Keratinocyte (primary cell): ENCODE results near the gene HSH2D. TPM values are rescaled to one million over a fixed set of nuclear protein-coding genes. Genes with fewer than 3 reads are reported as not detected.

Experiments used
- DNase-seq: peaks from one replicate; pipeline ENCODE4 v3.0.0-alpha.2; 2011; ENCODE audit warnings: low read depth, missing footprints, low spot score
- FAIRE-seq: peaks from 2 replicates; lab custom pipeline; 2011; peaks lifted over from hg19 to GRCh38; lab: Jason Lieb, UNC
- H2AFZ ChIP-seq: 2 replicates; pipeline ENCODE4 v1.6.0; 2012; ENCODE audit warnings: low read length, control low read depth, inconsistent platforms; ENCODE audit not compliant: control insufficient read depth
- H3K27ac ChIP-seq: 2 replicates; pipeline ENCODE4 v1.5.1; 2011; ENCODE audit warnings: low read length; ENCODE audit not compliant: control insufficient read depth, insufficient read depth
- H3K27me3 ChIP-seq: 3 replicates; pipeline ENCODE4 v1.6.0; 2011; ENCODE audit warnings: low read length; ENCODE audit not compliant: control insufficient read depth, insufficient read depth; ENCODE audit errors: extremely low read depth
- H3K36me3 ChIP-seq, 2 experiments: 2 replicates in 1 of 2; 3 replicates in 1 of 2; pipeline ENCODE4 v1.5.1; 2011; ENCODE audit warnings: low read length in 2 of 2, mild to moderate bottlenecking in 1 of 2; ENCODE audit not compliant: control insufficient read depth in 2 of 2, insufficient read depth in 2 of 2; ENCODE audit errors: extremely low read depth in 1 of 2
- H3K4me1 ChIP-seq: 3 replicates; pipeline ENCODE4 v1.5.1; 2011; ENCODE audit warnings: low read length; ENCODE audit not compliant: control insufficient read depth, insufficient read depth; ENCODE audit errors: extremely low read depth
- H3K4me2 ChIP-seq: 3 replicates; pipeline ENCODE4 v1.6.0; 2011; ENCODE audit warnings: low read depth, low read length; ENCODE audit not compliant: control insufficient read depth, insufficient read depth; ENCODE audit errors: extremely low read depth
- H3K4me3 ChIP-seq, 3 experiments: fragments of 200-600 bp in 1 of 3; sonication (generic) in 1 of 3; 2 replicates in 2 of 3; 3 replicates in 1 of 3; pipeline ENCODE4 v1.5.1; 2011 to 2016; ENCODE audit warnings: low read length in 3 of 3, mild to moderate bottlenecking in 3 of 3, control low read depth in 2 of 3, inconsistent platforms in 1 of 3, low read depth in 1 of 3, mixed read lengths in 1 of 3, mixed run types in 1 of 3, moderate library complexity in 1 of 3; ENCODE audit not compliant: control insufficient read depth in 2 of 3, insufficient read depth in 2 of 3; ENCODE audit errors: extremely low read depth in 1 of 3
- H3K79me2 ChIP-seq: 2 replicates; pipeline ENCODE4 v1.6.0; 2012; ENCODE audit warnings: low read length; ENCODE audit not compliant: control insufficient read depth, insufficient read depth
- H3K9ac ChIP-seq: 3 replicates; pipeline ENCODE4 v1.6.0; 2011; ENCODE audit warnings: low read length; ENCODE audit not compliant: control insufficient read depth, insufficient read depth; ENCODE audit errors: extremely low read depth
- H3K9me1 ChIP-seq: 3 replicates; pipeline ENCODE4 v1.6.0; 2011; ENCODE audit warnings: low read length; ENCODE audit not compliant: control insufficient read depth, insufficient read depth; ENCODE audit errors: extremely low read depth
- H3K9me3 ChIP-seq: 2 replicates; pipeline ENCODE4 v1.5.1; 2012; ENCODE audit warnings: low read depth, low read length; ENCODE audit not compliant: control insufficient read depth
- H4K20me1 ChIP-seq: 3 replicates; pipeline ENCODE4 v1.6.0; 2011; ENCODE audit warnings: low read length; ENCODE audit not compliant: control insufficient read depth, insufficient read depth; ENCODE audit errors: extremely low read depth
- EZH2 ChIP-seq: IDR thresholded peaks from one replicate; pipeline ENCODE4 v1.6.1; 2012; ENCODE audit warnings: inconsistent platforms, mild to moderate bottlenecking, low read length, moderate library complexity
- dilution Hi-C: fragments of 300-500 bp; cut with MboI; formaldehyde crosslinking; loops from one replicate; pipeline ENCODE4 v1.7.0; 2020; ENCODE audit warnings: low sequenced_read_pairs; ENCODE audit not compliant: extremely low pct_ligation_motif_present
- polyA plus RNA-seq, 5 experiments: library from polyadenylated mRNA; depleted of rRNA in 3 of 5; stranded (reverse) in 3 of 5; stranded (forward) in 1 of 5; unstranded in 1 of 5; fragments of >200 nt; gene quantifications; 1 replicate in 1 of 5; 2 replicates in 3 of 5; 3 replicates in 1 of 5; pipeline versions ENCODE4 v1.2.1 to v1.2.3, GENCODE V29; 2011 to 2012; ENCODE audit warnings: missing spikeins in 2 of 5, low read depth in 1 of 5, low replicate concordance in 1 of 5
- TF ChIP-seq, protein P1 (sequence below), 3 experiments: IDR thresholded peaks in 1 of 3; conservative IDR thresholded peaks in 1 of 3; optimal IDR thresholded peaks in 1 of 3; 2 replicates in 2 of 3; 3 replicates in 1 of 3; pipeline versions ENCODE3 to v1.5.1; 2011; ENCODE audit warnings: low read length in 3 of 3, mild to moderate bottlenecking in 3 of 3, moderate library complexity in 2 of 3, control low read depth in 1 of 3, inconsistent platforms in 1 of 3; ENCODE audit not compliant: insufficient read depth in 2 of 3; ENCODE audit errors: extremely low read depth in 1 of 3

The HSH2D gene
- polyA plus RNA-seq, 1 donor (not counting 4 experiments of a cell fraction or from before 2014, with no cell fraction given) = 1.1 TPM

DNA sequence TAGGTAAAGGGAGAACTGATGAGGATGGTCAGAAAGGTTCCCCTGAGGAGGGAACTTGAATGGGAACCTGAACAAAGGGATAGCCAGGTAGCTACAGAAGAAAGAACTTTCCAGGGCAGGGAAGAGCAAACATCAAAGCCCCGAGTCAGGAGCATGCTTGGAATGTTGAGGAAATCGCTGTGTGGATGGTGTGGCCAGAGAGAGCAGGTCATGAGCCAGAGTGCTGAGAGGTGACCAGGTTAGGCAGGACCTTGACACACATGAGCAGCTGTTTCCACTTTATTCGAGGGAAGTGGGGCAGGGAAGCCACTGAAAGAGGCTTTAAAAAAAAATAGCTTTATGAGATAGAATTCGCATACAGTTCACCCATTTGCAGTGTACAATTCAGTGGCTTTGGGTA lies 27.4 kb upstream of the HSH2D start:
- no peaks in the 10 kb centered on the region for H4K20me1 ChIP-seq
- TF ChIP-seq EZH2 = no peak
- TF ChIP-seq, protein P1, sequence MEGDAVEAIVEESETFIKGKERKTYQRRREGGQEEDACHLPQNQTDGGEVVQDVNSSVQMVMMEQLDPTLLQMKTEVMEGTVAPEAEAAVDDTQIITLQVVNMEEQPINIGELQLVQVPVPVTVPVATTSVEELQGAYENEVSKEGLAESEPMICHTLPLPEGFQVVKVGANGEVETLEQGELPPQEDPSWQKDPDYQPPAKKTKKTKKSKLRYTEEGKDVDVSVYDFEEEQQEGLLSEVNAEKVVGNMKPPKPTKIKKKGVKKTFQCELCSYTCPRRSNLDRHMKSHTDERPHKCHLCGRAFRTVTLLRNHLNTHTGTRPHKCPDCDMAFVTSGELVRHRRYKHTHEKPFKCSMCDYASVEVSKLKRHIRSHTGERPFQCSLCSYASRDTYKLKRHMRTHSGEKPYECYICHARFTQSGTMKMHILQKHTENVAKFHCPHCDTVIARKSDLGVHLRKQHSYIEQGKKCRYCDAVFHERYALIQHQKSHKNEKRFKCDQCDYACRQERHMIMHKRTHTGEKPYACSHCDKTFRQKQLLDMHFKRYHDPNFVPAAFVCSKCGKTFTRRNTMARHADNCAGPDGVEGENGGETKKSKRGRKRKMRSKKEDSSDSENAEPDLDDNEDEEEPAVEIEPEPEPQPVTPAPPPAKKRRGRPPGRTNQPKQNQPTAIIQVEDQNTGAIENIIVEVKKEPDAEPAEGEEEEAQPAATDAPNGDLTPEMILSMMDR (optimal IDR thresholded peaks at IDR 0.05 in 1 of 3, IDR thresholded peaks at IDR 0.05 in 1 of 3, conservative IDR thresholded peaks at IDR 0.05 in 1 of 3; ENCODE audit: extremely low read depth in 1 of 3, insufficient read depth in 2 of 3, low read length in 3 of 3) = no peak
- DNase-seq (no peak), FAIRE-seq (no peak)
- peaks cover 57% of the 10 kb centered on the region for H3K79me2 ChIP-seq
- no peak overlapping the region for H3K27ac ChIP-seq
- H3K4me3 ChIP-seq = no peak overlapping the region
- no peaks in the 10 kb centered on the region for H3K27me3 ChIP-seq
- H3K9ac ChIP-seq = no peak overlapping the region
- dilution Hi-C loops = no loop called here
- H3K9me3 ChIP-seq = no peaks in the 10 kb centered on the region
- peaks cover 21 to 24% of the 10 kb centered on the region in 2 experiments for H3K36me3 ChIP-seq
- no peaks in the 10 kb centered on the region for H3K9me1 ChIP-seq
- H3K4me2 ChIP-seq = no peak overlapping the region
- peaks cover 11% of the 10 kb centered on the region for H3K4me1 ChIP-seq
- no peak overlapping the region for H2AFZ ChIP-seq

DNA sequence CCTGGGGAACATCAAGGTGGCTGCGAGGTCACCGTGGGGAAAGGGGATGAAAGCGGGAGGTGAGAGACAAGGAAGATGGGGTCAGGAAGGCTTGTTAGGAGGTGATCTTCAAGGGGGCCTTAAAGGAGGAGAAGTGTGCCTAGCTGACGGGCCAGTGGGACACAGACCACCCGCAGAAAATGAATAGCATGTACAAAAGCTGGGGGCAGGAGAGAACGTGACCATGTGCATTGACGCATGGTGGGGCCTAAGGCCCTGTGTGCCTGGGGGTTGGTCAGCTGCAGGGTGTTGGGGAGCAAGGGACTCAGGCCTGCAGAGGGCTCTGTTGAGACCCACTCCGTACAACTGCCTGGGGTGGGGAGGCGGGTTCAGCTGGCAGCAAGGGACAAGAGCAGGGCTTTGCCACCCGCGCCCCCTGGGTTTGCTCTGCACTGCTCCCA lies 25.9 kb upstream of the HSH2D start:
- peaks cover 50% of the 10 kb centered on the region for H3K79me2 ChIP-seq
- no peaks in the 10 kb centered on the region for H3K27me3 ChIP-seq
- no peak overlapping the region for H3K4me2 ChIP-seq
- TF ChIP-seq EZH2 = no peak
- TF ChIP-seq, protein P1 (optimal IDR thresholded peaks at IDR 0.05 in 1 of 3, IDR thresholded peaks at IDR 0.05 in 1 of 3, conservative IDR thresholded peaks at IDR 0.05 in 1 of 3; ENCODE audit: extremely low read depth in 1 of 3, insufficient read depth in 2 of 3, low read length in 3 of 3) = no peak
- no peak for FAIRE-seq
- dilution Hi-C loops = no loop called here
- no peak overlapping the region for H2AFZ ChIP-seq
- DNase-seq = no peak
- no peak overlapping the region for H3K4me3 ChIP-seq
- H3K9ac ChIP-seq = no peak overlapping the region
- peaks cover 30 to 34% of the 10 kb centered on the region in 2 experiments for H3K36me3 ChIP-seq
- H4K20me1 ChIP-seq = peaks cover 2% of the 10 kb centered on the region
- H3K4me1 ChIP-seq = peaks cover 19% of the 10 kb centered on the region
- no peaks in the 10 kb centered on the region for H3K9me1 ChIP-seq
- no peaks in the 10 kb centered on the region for H3K9me3 ChIP-seq
- no peak overlapping the region for H3K27ac ChIP-seq
